Liver (tissue), 9 donors: ENCODE measurements around the gene LRP4. TPM values are rescaled to one million over a fixed set of nuclear protein-coding genes. Genes with fewer than 3 reads are reported as not detected.

Experiments used
- DNase-seq: peaks from one replicate; pipeline ENCODE4 v3.0.0-alpha.2; 2017; ENCODE audit warnings: low spot score
- H3K27ac ChIP-seq, 2 donors: one replicate each; pipeline ENCODE4 v1.7.0; 2013; ENCODE audit warnings: inconsistent platforms in 2 of 2, low read length in 2 of 2, control low read depth in 1 of 2, low read depth in 1 of 2, mild to moderate bottlenecking in 1 of 2
- H3K27me3 ChIP-seq, 4 donors: one replicate each; pipeline versions ENCODE4 v1.6.1 to v1.7.0; 2013; ENCODE audit warnings: low read length in 3 of 4, inconsistent platforms in 1 of 4, mild to moderate bottlenecking in 1 of 4, moderate library complexity in 1 of 4; ENCODE audit not compliant: control insufficient read depth in 4 of 4, insufficient read depth in 4 of 4
- H3K36me3 ChIP-seq, 4 donors: one replicate each; pipeline versions ENCODE4 v1.6.1 to v1.7.0; 2013; ENCODE audit warnings: low read length in 3 of 4, mild to moderate bottlenecking in 3 of 4, low read depth in 1 of 4, moderate library complexity in 1 of 4; ENCODE audit not compliant: control insufficient read depth in 4 of 4, insufficient read depth in 3 of 4
- H3K4me1 ChIP-seq, 4 donors: one replicate each; pipeline versions ENCODE4 v1.6.1 to v1.7.0; 2013; ENCODE audit warnings: low read length in 3 of 4, mild to moderate bottlenecking in 3 of 4, moderate library complexity in 1 of 4; ENCODE audit not compliant: control insufficient read depth in 4 of 4, insufficient read depth in 4 of 4
- H3K4me3 ChIP-seq, 3 donors: one replicate each; pipeline versions ENCODE4 v1.6.1 to v1.7.0; 2013; ENCODE audit warnings: low read length in 3 of 3, control low read depth in 1 of 3, low read depth in 1 of 3, mild to moderate bottlenecking in 1 of 3
- H3K9ac ChIP-seq, 2 donors: one replicate each; pipeline ENCODE4 v1.7.0; 2013; ENCODE audit warnings: low read length in 2 of 2, mild to moderate bottlenecking in 2 of 2, moderate library complexity in 2 of 2, control low read depth in 1 of 2, low read depth in 1 of 2
- H3K9me3 ChIP-seq, 4 donors: one replicate each; pipeline versions ENCODE4 v1.6.1 to v1.7.0; 2013; ENCODE audit warnings: low read length in 3 of 4; ENCODE audit not compliant: control insufficient read depth in 4 of 4
- EGR1 ChIP-seq, 2 donors: IDR thresholded peaks; 2 replicates each; pipeline ENCODE4 v1.6.1; 2016 to 2018; ENCODE audit warnings: antibody characterized with exemption in 2 of 2, low read depth in 2 of 2
- FOXA1 ChIP-seq: IDR thresholded peaks from 2 replicates; pipeline ENCODE4 v1.6.1; 2016; ENCODE audit warnings: antibody characterized with exemption
- GABPA ChIP-seq, 2 donors: IDR thresholded peaks in 1 of 2; conservative IDR thresholded peaks in 1 of 2; 2 replicates each; pipeline ENCODE4 v1.6.1; 2016; ENCODE audit warnings: antibody characterized with exemption in 2 of 2, mild to moderate bottlenecking in 1 of 2, moderate library complexity in 1 of 2
- HNF4A ChIP-seq, 2 donors: conservative IDR thresholded peaks; 2 replicates each; pipeline ENCODE4 v1.6.1; 2016; ENCODE audit warnings: antibody characterized with exemption in 2 of 2, mild to moderate bottlenecking in 2 of 2
- HNF4G ChIP-seq: IDR thresholded peaks from 2 replicates; pipeline ENCODE4 v1.6.1; 2016; ENCODE audit warnings: antibody characterized with exemption
- JUND ChIP-seq, 2 donors: IDR thresholded peaks; 2 replicates each; pipeline ENCODE4 v1.6.1; 2016; ENCODE audit warnings: antibody characterized with exemption in 2 of 2
- NR2F2 ChIP-seq: IDR thresholded peaks from 2 replicates; pipeline ENCODE4 v1.6.1; 2016; ENCODE audit warnings: antibody characterized with exemption
- YY1 ChIP-seq: IDR thresholded peaks from 2 replicates; pipeline ENCODE4 v1.6.1; 2016; ENCODE audit warnings: antibody characterized with exemption, mild to moderate bottlenecking
- WGBS: extraction: QIAGEN DNeasy Blood & Tissue Kit; methylation state at CpG from one replicate; pipeline ENCODE4 v1.1.7; 2013; 5-methylcytosine and 5-hydroxymethylcytosine counted together
- polyA plus RNA-seq, 2 donors: library from polyadenylated mRNA; stranded (reverse) in 1 of 2; unstranded in 1 of 2; fragments of 200-250 nt in 1 of 2; fragments of >200 nt in 1 of 2; fragmentation: Nextera tagmentation in 1 of 2; extraction: Ambion mirVana in 1 of 2; gene quantifications; one replicate each; pipeline versions ENCODE4 v1.2.1 to v1.2.3, GENCODE V29; 2013 to 2015
- total RNA-seq, 2 donors: library from RNA; depleted of rRNA; stranded (reverse); fragments of >200 nt; gene quantifications; one replicate each; pipeline ENCODE4 v1.2.3, GENCODE V29; 2014
- TF ChIP-seq, protein P1 (sequence below): IDR thresholded peaks from 2 replicates; pipeline ENCODE4 v1.6.1; 2016; ENCODE audit warnings: antibody characterized with exemption
- TF ChIP-seq, protein P2 (sequence below): fragments of 150-350 bp; IDR thresholded peaks from 2 replicates; pipeline ENCODE4 v1.5.1; 2017; ENCODE audit warnings: improper control_type of control experiment, low read depth, low read length; ENCODE audit not compliant: missing input control
- TF ChIP-seq, protein P3 (sequence below): IDR thresholded peaks from 2 replicates; pipeline ENCODE4 v1.6.1; 2016; ENCODE audit warnings: antibody characterized with exemption
- donor health status: healthy.
- donor health status: healthy.
- donor health status: healthy.
- donor health status: healthy.
- donor health status: healthy.

Gene LRP4
- total and polyA plus RNA-seq, 4 donors, result 0.50 to 3.1 (median 0.90) TPM

DNA sequence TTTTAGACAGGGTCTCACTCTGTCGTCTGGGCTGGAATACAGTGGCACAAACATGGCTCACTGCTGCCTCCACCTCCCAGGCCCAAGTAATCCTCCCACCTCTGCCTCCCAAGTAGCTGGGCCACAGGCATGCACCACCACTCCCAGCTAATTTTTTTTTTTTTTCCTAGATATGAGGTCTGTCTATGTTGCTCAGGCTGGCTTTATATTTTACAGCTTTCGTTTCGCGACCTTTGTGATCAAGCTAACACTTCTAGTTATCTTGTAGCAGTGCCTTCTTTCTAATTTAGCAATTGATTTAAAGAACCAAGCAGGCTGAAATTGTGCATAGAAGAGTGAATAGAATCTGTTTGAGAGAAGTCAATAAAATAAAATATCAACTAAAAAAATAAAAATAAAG lies 83.5 kb downstream of the LRP4 start:
- H3K27ac ChIP-seq, result no peak overlapping the region
- TF ChIP-seq YY1 (no peak), NR2F2 (no peak), FOXA1 (no peak)
- no peak for DNase-seq

DNA sequence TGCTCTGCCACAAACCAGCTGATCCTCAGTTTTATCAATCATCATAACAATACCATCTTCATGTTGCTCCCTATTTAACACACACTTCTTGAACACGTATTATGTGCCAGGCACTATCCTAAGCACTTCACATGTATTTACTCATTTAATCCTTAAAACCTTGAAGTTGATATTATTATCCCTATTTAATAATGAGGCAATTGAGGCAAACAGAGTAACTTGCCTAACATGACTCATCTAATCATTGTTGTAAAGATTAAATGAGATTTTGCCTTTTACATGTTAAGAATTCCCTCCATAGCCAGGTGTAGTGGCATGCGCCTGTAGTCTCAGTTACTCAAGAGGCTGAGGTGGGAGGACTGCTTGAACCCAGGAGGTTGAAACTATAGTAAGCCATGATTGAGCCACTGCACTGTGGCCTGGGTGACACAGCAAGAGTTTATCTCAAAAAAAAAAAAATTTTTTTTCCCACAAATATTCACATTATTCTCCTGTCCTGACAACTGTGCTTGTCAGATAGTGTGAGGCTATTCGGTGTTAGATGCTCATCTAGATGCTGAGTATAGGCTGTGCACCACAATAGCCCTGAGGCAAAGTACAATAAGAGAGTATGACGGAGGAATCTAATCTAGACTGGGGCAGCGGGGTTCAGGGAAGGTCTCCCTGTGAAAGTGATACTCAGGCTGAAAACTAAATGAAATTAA lies 85.7 kb downstream of the LRP4 start:
- H3K4me3 ChIP-seq, result no peak overlapping the region
- DNase-seq, result no peak
- H3K27ac ChIP-seq, result no peak overlapping the region
- no peaks in the 10 kb centered on the region for H3K9me3 ChIP-seq
- 94% methylated on average over 5 of the region's 5 CpGs for WGBS
- H3K4me1 ChIP-seq, result no peaks in the 10 kb centered on the region
- H3K27me3 ChIP-seq, result no peaks in the 10 kb centered on the region
- no peak overlapping the region for H3K9ac ChIP-seq
- TF ChIP-seq, protein P1, sequence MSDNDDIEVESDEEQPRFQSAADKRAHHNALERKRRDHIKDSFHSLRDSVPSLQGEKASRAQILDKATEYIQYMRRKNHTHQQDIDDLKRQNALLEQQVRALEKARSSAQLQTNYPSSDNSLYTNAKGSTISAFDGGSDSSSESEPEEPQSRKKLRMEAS, result no peak
- TF ChIP-seq, protein P2, sequence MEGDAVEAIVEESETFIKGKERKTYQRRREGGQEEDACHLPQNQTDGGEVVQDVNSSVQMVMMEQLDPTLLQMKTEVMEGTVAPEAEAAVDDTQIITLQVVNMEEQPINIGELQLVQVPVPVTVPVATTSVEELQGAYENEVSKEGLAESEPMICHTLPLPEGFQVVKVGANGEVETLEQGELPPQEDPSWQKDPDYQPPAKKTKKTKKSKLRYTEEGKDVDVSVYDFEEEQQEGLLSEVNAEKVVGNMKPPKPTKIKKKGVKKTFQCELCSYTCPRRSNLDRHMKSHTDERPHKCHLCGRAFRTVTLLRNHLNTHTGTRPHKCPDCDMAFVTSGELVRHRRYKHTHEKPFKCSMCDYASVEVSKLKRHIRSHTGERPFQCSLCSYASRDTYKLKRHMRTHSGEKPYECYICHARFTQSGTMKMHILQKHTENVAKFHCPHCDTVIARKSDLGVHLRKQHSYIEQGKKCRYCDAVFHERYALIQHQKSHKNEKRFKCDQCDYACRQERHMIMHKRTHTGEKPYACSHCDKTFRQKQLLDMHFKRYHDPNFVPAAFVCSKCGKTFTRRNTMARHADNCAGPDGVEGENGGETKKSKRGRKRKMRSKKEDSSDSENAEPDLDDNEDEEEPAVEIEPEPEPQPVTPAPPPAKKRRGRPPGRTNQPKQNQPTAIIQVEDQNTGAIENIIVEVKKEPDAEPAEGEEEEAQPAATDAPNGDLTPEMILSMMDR, result no peak
- TF ChIP-seq HNF4A (conservative IDR thresholded peaks at IDR 0.05) (no peak), NR2F2 (no peak), FOXA1 (no peak)
- TF ChIP-seq, protein P3, sequence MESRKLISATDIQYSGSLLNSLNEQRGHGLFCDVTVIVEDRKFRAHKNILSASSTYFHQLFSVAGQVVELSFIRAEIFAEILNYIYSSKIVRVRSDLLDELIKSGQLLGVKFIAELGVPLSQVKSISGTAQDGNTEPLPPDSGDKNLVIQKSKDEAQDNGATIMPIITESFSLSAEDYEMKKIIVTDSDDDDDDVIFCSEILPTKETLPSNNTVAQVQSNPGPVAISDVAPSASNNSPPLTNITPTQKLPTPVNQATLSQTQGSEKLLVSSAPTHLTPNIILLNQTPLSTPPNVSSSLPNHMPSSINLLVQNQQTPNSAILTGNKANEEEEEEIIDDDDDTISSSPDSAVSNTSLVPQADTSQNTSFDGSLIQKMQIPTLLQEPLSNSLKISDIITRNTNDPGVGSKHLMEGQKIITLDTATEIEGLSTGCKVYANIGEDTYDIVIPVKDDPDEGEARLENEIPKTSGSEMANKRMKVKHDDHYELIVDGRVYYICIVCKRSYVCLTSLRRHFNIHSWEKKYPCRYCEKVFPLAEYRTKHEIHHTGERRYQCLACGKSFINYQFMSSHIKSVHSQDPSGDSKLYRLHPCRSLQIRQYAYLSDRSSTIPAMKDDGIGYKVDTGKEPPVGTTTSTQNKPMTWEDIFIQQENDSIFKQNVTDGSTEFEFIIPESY, result no peak
- no peaks in the 10 kb centered on the region for H3K36me3 ChIP-seq

More for the DNA sequence above, 83.5 kb downstream of the LRP4 start:
- Histone ChIP-seq H3K36me3 (no peaks in the 10 kb centered on the region), H3K4me1 (no peaks in the 10 kb centered on the region), H3K4me3 (no peak overlapping the region), H3K9me3 (no peaks in the 10 kb centered on the region), H3K9ac (no peak overlapping the region), H3K27me3 (no peaks in the 10 kb centered on the region)
- 92% methylated on average over 4 of the region's 4 CpGs for WGBS

DNA sequence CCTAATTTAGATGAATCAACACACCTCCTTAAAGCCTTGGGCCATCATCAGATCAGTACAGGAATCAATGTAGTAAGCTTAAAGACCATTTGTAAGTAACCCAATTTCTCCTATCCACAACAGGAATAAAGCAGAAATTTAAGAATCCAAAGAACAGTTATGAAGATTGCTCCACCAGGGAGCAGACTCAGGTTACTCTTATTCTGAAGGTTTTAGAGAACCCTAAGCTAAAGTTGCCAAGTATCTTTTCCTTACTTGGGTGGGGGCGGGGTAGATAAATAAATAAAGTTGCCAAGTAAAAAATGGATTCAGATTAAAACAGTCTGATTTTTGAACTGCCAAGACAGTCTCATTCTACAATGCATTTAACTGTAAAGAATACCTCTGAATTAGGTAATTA lies 90.4 kb downstream of the LRP4 start:
- TF ChIP-seq GABPA (IDR thresholded peaks at IDR 0.05 in 1 of 2, conservative IDR thresholded peaks at IDR 0.05 in 1 of 2), result no peak
- no peak for TF ChIP-seq FOXA1
- TF ChIP-seq EGR1 (IDR thresholded peaks at IDR 0.05; ENCODE audit: low read depth in 2 of 2), result no peak
- TF ChIP-seq, protein P2, result no peak
- TF ChIP-seq JUND (IDR thresholded peaks at IDR 0.05), result no peak
- no peak for TF ChIP-seq HNF4G
- Histone ChIP-seq H3K9ac (no peak overlapping the region), H3K4me3 (no peak overlapping the region), H3K27me3 (no peaks in the 10 kb centered on the region), H3K4me1 (peaks cover 0 to 11% (median 10%) of the 10 kb centered on the region in 4 donors), H3K27ac (no peak overlapping the region), H3K9me3 (no peaks in the 10 kb centered on the region), H3K36me3 (no peaks in the 10 kb centered on the region)
- DNase-seq, result no peak
- 78% methylated on average over 1 of the region's 1 CpG for WGBS
